ENCODE data around the gene OGT.
"Not testable (repeated sequence)": the region's sequence is repeated elsewhere in the genome, so short reads cannot be mapped to it uniquely, and the experiment has no call there.

The OGT gene

GRCh38 chrX:71541210-71542022 is 8.5 kb downstream of the OGT start:
- DNase-seq, result no peak

DNA sequence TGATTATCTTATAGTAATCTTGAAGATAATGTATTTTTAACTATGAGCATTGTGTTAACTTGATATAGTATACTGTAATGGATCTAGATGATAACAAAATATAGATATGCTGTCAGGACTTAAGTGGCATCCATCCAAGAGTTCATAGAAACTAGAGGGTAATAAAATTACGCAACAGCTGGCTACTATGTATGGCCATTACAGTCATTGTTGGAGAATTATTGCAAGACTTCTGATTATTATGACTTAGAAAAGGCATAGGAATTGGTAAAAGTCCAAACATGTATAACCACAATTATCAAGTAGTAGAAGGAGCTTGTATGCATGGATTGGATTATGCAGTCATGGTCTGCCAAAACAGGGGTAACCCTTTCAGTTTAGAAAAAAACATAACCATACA is 9.5 kb downstream of the OGT start:
- no peak for DNase-seq

DNA sequence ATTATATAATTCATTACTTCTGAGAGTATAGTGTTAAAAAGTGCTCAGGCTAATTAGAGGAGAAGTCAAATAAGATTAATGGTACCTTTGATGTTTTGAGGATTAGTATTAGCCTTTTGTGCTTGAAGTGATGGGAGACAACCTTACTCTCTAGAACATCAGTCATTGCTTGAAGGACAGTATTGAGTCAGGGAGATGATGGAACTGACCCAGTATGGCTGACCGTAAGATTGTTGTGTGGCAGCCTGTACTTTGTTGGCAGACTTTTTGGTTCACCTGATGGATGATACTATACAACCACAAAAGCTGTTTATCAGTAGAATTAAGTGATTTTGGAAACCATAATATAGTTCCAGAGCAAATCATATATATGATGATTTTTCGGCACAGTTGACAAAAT is 9.9 kb downstream of the OGT start:
- no peak for DNase-seq

DNA sequence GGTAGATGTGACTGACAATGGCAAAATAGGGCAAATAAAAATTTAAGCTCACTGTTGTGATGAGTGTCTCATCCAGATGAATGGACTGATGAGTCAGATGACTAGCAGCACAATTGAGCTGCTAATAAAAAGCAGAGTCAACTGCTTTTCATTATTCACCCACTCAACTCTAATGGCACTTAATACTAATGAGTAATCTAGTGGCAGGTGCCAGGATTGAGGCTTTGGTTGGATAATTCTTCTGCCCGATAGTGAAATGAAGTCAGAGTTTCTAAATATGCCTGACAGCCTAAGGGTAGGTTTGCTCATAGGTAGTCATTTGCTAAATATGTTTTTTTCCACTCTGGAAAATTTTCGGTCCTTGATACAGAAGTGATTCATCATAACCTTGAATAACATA is 10.4 kb downstream of the OGT start:
- no peak for DNase-seq

- no peak for DNase-seq
Measured at GRCh38 chrX:71545364-71545763, 12.5 kb downstream of the OGT start.

- DNase-seq, result no peak
Measured at GRCh38 chrX:71546879-71547278, 14.0 kb downstream of the OGT start.

DNA sequence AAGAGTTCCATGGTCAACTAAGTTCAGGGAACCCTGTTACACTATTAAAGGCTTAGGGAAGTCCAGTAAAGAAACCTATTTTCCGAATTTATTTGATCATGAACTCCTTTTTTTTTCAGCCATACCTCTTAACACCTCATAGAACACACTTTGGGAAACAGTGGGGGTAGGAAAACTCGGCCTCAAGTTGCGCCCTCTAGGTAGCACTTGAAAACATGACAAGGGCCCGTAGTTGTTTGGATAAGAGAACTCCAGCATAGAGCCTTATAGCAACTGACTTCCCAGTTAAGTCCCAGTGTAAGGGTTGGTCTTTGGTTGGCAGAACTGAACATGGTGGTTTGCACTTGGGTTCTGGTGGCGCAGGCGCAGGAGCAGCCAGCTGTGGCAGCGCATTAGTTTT is 14.4 kb downstream of the OGT start:
- DNase-seq, result no peak

DNA sequence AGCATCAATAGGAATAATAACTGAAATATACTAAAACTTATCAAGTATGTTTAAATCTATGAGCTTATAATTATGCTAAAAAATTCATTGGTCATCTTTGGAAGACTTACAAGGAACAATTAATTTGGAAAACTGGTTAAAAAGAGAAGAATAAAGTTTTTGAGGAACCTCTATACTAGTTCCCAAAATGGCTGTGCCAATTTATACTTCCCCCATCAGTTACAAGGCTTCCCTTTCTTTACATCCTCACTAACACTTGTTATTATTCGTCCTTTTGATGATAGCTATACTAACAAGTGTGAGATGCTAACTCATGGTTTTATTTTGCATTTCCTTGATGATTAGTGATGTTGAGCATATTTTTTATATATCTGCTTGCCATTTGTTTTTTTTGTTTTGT is 17.1 kb downstream of the OGT start:
- no peak for DNase-seq

- DNase-seq, result no peak
Measured at GRCh38 chrX:71550578-71550977, 17.7 kb downstream of the OGT start.

GRCh38 chrX:71556036-71556435 is 23.1 kb downstream of the OGT start:
- DNase-seq, result no peak

DNA sequence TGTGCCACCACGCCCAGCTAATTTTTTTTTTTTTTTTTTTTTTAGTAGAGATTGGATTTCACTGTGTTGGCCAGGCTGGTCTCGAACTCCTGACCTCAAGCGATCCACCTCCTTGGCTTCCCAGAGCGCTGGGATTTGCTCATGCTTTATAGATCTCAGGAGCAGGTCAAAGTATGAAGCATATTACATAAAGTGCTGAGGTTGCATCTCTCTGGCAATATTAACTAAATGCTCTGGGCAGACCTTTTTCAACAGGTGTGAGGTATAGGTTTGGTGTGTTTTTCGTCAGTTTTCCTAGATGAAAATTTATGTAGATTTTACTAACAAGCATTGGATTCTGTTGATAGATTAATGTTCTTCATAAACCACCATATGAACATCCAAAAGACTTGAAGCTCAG is 26.0 kb downstream of the OGT start:
- no peak for DNase-seq

GRCh38 chrX:71559773-71560172 is 26.9 kb downstream of the OGT start:
- DNase-seq, result not testable (repeated sequence)

- DNase-seq, result no peak
Measured at GRCh38 chrX:71563921-71564320, 31.0 kb downstream of the OGT start.

DNA sequence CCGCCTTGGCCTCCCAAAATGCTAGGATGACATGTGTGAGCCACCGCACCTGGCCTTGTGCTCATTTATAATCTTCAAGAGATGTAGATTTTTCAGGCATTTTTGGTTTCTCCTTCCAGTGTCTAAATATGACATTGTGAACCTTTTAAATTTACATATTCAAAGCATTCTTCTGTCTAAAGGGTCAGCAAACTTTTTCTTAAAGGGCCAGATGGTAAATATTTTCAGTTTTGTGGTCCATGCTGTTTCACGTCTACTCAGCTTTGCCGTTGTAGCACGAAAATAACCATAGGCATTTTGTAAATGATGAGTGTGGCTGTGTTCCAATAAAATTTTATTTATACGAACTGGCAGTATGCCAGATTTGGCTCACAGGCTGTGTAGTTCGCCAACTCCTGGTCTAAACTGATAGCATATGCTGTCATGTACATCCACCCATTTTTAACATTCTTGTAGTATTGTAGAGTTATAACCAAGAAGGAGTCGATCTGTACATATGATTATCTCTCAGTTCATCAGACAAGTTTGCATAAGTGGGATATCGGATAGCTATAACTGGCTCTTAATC is 32.7 kb downstream of the OGT start:
- no peak for DNase-seq

GRCh38 chrX:71571390-71571789 is 38.5 kb downstream of the OGT start:
- not testable (repeated sequence) for DNase-seq

DNA sequence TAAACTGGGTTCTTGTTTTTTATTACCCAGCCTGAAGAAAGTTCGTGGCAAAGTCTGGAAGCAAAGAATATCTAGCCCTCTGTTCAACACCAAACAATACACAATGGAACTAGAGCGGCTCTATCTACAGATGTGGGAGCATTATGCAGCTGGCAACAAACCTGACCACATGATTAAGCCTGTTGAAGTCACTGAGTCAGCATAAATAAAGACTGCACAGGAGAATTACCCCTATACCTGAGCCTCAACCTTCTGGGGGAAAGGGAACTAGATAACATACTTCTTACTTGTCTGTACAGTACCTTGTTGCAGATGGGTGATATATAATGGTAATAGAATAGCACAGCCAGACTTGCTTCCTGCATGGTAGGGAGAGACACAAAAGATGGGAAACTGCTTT is 40.7 kb downstream of the OGT start:
- DNase-seq, result no peak

DNA sequence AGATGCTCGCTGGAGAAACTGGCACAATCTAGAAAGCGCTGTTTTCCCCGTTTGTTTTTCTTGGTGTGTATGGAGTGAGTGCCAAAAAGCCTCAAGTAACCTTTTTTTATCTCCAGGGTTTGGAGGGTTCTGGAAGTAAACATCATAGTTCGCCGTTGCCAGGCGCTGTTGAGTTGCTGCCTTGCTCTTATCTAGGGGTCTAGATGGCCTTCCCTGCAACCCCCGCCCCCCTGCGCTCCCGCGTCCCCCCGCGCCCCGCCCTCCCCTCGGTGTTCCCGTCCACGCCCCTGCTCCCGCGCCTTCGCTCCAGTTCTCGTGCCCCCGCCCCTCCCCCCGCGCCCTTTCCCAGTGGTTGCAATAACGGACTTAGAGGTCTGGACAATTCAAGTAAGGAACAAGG is 44.8 kb downstream of the OGT start:
- no peak for DNase-seq

DNA sequence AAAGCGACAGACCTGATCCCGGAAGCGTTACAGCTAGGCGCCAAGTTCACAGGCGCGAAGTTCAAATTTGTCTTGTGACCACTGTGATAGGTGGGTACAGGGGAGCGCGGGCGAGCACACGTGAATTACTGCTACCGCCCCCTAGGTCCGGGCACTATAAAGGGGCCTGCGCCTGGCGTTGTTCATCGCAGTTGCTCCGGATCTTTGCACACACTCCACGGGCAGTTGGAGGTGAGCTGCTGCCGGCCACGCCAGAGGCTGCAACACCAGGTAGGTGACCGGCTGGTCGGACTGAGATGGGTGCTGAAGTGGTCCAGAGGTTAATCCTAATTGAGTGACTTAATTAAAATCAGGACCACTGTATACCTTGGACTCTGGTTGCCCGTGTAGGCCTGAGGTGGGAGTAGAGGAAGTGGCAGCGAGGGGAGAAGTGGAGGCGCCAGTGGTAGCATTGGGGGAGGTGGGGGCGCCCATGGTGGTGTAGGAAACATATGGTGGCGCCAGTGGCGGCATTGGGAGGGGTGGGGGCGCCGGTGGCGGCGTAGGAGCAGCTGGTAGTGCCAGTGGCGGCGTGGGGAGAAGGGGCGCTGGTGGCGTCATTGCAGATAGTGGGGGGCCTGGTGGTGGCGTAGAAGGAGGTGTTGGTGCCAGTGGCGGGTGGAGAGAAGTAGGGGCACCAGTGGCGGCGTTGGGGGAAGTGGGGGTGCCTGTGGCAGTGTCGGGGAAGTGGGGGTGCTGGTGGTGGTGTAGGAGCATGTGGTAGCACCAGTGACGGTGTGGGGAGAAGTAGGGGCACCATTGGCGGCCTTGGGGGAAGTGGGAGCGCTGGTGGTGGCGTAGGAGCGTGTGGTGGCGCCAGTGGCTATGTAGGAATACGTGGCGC is 45.6 kb downstream of the OGT start, which contains the start of gene GCNA:
Gene GCNA (plus strand): TSS at position 185 of the 883 bp plus-strand sequence. CDS start 2,385 bp downstream, outside the sequence.
- DNase-seq, result no peak

DNA sequence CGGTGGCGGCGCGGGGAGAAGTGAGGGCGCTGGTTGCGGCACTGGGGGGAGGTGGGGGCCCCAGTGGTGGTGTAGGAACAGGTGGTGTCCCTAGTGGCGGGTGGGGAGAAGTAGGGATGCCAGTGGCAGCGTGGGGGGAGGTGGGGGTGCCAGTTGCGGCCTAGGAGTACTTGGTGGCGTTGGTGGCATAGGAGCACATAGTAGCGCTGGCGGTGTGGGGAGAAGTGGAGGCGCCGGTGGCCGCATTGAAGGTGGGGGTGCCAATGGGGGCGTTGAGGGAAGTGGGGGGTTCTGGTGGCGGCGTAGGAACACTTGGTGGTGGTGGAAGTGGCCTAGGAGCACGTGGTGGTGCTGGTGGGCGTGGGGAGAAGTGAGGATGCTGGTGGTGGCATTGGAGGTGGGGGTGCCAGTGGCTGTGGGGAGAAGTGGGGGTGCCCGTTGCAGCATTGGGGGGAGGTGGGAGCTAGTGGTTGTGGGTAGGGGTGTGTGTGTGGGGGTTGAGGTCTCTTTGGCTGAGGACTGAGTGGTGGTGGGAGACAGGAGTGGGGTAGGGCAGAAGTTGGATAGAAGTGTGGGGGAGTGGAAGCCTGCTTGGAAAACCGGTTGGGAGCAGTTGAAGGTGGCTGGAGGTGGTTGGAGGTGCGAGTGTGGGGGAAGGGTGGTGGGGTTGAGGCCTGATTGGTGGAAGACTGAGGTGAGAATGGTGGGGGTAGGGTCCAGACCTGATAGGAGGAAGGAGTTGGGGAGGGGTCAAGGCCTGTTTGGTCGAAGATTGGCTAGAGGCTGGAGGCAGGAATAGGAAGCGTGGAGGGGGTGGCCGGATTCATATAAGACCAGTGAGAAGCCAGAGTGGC is 46.5 kb downstream of the OGT start:
- DNase-seq, result no peak

DNA sequence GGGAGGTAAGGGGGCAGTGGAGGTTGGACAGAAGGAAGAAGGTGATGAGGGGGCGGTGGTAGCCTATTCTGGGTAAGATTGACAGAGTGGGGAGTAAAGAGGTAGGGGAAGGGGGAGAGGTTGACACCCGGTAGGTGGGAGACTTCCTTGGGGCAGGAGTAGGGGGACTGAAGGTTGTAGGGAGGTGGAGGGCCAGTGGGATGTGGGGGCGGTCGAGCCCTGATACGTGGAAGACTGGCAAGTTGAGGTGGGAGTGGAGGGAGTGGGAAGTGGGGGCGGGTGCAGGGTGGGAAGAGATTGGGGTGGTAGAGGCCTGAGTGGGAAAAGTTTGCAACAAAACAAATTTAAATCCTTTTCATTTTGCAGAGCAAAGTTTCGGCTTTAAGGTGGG is 47.1 kb downstream of the OGT start:
- DNase-seq, result no peak

DNA sequence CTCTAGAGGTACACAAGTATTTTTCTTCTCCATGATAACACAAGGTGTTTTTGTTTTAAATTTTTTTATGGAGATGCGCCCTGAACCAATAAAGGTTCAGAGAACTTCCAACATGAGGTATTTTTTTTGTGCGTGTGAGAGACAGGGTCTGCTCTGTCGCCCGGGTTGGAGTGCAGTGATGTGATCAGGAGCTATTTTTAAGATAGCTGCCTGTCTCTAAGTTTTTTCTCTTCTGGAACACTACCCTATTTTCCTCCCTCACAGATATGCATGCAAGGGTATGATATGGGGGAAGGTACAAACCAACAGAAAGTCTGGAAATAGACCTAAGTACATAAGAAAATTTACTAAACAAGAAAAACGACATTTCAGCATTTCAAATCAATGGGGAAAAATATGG is 48.3 kb downstream of the OGT start:
- no peak for DNase-seq

DNA sequence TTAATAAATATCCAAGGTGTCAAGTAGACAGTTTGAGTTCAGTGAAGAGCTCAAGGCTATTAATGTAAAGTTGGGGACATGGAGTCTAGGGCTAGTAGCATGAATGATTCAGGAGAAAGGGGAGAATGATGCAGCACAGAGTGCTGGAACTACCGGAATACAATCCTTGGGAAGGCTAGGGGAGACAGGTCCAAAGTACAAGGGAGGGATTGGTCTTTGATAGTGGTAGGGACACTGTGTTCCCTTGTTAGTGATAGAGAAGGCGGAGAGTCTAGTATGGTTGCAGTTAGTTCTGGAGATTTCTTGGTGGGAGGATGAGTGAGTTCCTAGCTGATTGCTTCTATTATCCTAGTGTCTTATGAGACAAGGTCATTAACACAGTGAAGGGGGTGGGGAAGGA is 54.0 kb downstream of the OGT start:
- DNase-seq, result no peak

DNA sequence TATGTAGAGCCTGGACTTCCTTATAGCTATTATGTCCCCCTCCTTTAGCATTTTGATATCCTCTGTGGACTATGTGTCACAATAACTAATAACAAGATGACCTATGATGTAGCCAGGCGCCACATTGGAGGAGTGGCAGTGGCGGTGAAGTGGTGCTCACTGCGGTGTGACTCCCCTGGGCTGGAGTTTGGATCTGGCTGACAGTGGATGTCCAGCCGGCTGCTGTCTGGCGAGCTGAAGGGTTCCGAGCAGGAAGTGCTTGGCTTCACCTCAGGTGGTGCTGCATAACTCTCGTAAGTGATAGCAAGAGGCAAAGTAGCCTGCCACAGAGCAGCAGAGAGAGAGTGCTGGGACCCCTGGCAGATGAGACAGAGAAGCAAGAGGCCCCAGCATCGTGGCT is 60.3 kb downstream of the OGT start:
- not testable (repeated sequence) for DNase-seq

Data from NCI-H1092 (cell line).